A673 (cell line): ENCODE data around the gene TM9SF2. TPM values are rescaled to one million over a fixed set of nuclear protein-coding genes. Genes with fewer than 3 reads are reported as not detected.
"Not testable (repeated sequence)": the region's sequence is repeated elsewhere in the genome, so short reads cannot be mapped to it uniquely, and the experiment has no call there.

Experiments used
- Bru-seq: library from RNA; stranded (reverse); fragments of 400-500 nt; gene quantifications from one replicate; lab custom pipeline; 2021; lab: Mats Ljungman, UMichigan
- BruChase-seq, 2 experiments: library from RNA; stranded (reverse); fragments of 400-500 nt; gene quantifications; one replicate each; lab custom pipeline; 2021; lab: Mats Ljungman, UMichigan
- BruUV-seq: library from RNA; stranded (reverse); fragments of 400-500 nt; replicated peaks from 2 replicates; lab custom pipeline; 2021; lab: Mats Ljungman, UMichigan
- CTCF ChIA-PET: fragments of 300-600 bp; sonication (Branson Sonifier 250); formaldehyde crosslinking; loops from one replicate; lab custom pipeline; 2022; ENCODE audit warnings: antibody characterized with exemption; lab: Charles Lee
- POLR2A ChIA-PET: fragments of 300-600 bp; sonication (Branson Sonifier 250); formaldehyde crosslinking; loops from one replicate; lab custom pipeline; 2022; ENCODE audit warnings: antibody characterized with exemption; ENCODE audit not compliant: low non-redundant PET; lab: Charles Lee
- DNase-seq: peaks from one replicate; pipeline ENCODE4 v3.0.0-alpha.2; 2015; ENCODE audit warnings: low spot score
- H3K27ac ChIP-seq: fragments of 200-600 bp; sonication (generic); 2 replicates; pipeline ENCODE4 v1.5.1; 2016; ENCODE audit warnings: mixed run types, low read depth, mild to moderate bottlenecking, mixed read lengths, antibody characterized with exemption, low read length; ENCODE audit not compliant: poor library complexity, severe bottlenecking
- H3K27me3 ChIP-seq: fragments of 200-600 bp; sonication (generic); replicated peaks from 2 replicates; pipeline ENCODE4 v1.6.1; 2017; ENCODE audit warnings: mixed run types, low read depth, mild to moderate bottlenecking, mixed read lengths, antibody characterized with exemption, low read length; ENCODE audit not compliant: insufficient read depth, poor library complexity
- H3K36me3 ChIP-seq: fragments of 200-600 bp; sonication (generic); 2 replicates; pipeline ENCODE4 v1.6.1; 2016; ENCODE audit warnings: mixed run types, mild to moderate bottlenecking, mixed read lengths, antibody characterized with exemption, low read length; ENCODE audit not compliant: insufficient read depth, poor library complexity, severe bottlenecking
- H3K4me1 ChIP-seq: fragments of 200-600 bp; sonication (generic); 2 replicates; pipeline ENCODE4 v1.6.1; 2017; ENCODE audit warnings: mixed run types, mild to moderate bottlenecking, mixed read lengths, antibody characterized with exemption, low read length; ENCODE audit not compliant: insufficient read depth, poor library complexity, severe bottlenecking
- H3K4me3 ChIP-seq: fragments of 200-600 bp; sonication (generic); 2 replicates; pipeline ENCODE4 v1.5.1; 2016; ENCODE audit warnings: low read depth, mixed run types, mild to moderate bottlenecking, mixed read lengths, low read length; ENCODE audit not compliant: poor library complexity, severe bottlenecking
- H3K9me3 ChIP-seq: fragments of 200-600 bp; sonication (generic); 2 replicates; pipeline ENCODE4 v1.6.1; 2016; ENCODE audit warnings: mixed run types, low read depth, mild to moderate bottlenecking, mixed read lengths, antibody characterized with exemption, low read length; ENCODE audit not compliant: poor library complexity, severe bottlenecking
- CTCF ChIP-seq: fragments of 300-800, 200-600 bp; sonication (generic); conservative IDR thresholded peaks from 2 replicates; pipeline ENCODE4 v1.5.1; 2017; ENCODE audit warnings: low read depth, mild to moderate bottlenecking, antibody characterized with exemption, low read length, moderate library complexity, mixed read lengths
- EZH2 ChIP-seq: fragments of 200-600 bp; sonication (generic); IDR thresholded peaks from 2 replicates; pipeline ENCODE4 v1.6.1; 2017; ENCODE audit warnings: borderline replicate concordance, low read depth, mild to moderate bottlenecking, mixed read lengths, antibody characterized with exemption, low read length; ENCODE audit not compliant: poor library complexity, severe bottlenecking
- intact Hi-C: fragments of 100-400 bp; cut with micrococcal nuclease; formaldehyde crosslinking; loops from one replicate; pipeline ENCODE4 v1.10.0; 2022; ENCODE audit not compliant: unreplicated experiment
- long read RNA-seq: library from polyadenylated mRNA; stranded (forward); transcript quantifications from one replicate; pipeline ENCODE4 v2.0.0, GENCODE V29; 2022
- total RNA-seq: library from RNA; stranded (reverse); gene quantifications from 2 replicates; pipeline ENCODE4 v1.2.3, GENCODE V29; 2021

The TM9SF2 gene
- total RNA-seq: 89.8 and 96.3 TPM in 2 replicates
- percentile 88 among the genes with signal in this experiment for Bru-seq, nascent RNA
- BruChase-seq, experiment 1, labeled RNA remaining after a 2-hour chase: percentile 86 among the genes with signal in this experiment
- percentile 91 among the genes with signal in this experiment for BruChase-seq, experiment 2, labeled RNA remaining after a 6-hour chase
- long read RNA-seq, transcript TM9SF2-201 (17 exons, 3,430 nt): major isoform, 440 of 488 reads
- long read RNA-seq, partial matches to known transcripts: 23 of 488 reads
- long read RNA-seq, other reads (novel, unspliced or antisense): 23 of 488 reads

DNA sequence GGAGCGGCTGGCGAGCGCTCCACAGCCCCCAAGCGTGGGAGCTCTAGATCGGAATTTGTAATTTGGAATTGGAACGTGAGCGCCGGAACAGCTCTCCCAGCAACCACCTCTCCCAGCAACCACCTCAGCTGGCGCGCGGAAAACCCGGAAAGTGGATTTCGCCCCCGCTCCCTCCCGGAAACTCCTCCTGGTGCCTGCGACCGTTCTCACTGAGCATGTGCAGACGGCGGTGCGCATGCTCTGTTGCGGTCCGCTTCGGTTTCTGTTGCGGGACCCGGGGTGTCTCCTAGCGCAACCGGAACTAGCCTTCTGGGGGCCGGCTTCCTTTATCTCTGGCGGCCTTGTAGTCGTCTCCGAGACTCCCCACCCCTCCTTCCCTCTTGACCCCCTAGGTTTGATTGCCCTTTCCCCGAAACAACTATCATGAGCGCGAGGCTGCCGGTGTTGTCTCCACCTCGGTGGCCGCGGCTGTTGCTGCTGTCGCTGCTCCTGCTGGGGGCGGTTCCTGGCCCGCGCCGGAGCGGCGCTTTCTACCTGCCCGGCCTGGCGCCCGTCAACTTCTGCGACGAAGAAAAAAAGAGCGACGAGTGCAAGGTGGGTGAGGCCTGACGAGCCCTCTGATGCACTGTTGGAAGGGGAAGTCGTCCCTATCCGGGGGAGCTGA, at the start of gene TM9SF2:
Gene TM9SF2 (plus strand): TSS at position 289 of the 664 bp plus-strand sequence. CDS start 135 bp downstream, at position 424.
- POLR2A ChIA-PET: no interaction called here
- H3K4me3 ChIP-seq: peak within 1 kb of the TSS; percentile 88
- no peaks in the 10 kb centered on the region for H3K9me3 ChIP-seq
- TF ChIP-seq EZH2: no peak
- no peak for TF ChIP-seq CTCF
- intact Hi-C loops: no loop called here
- no TSS peak for BruUV-seq
- DNase-seq: peak; percentile 98
- CTCF ChIA-PET: no interaction called here
- no peaks in the 10 kb centered on the region for H3K36me3 ChIP-seq
- peak within 1 kb of the TSS; percentile 75 for H3K27ac ChIP-seq
- no peaks in the 10 kb centered on the region for H3K27me3 ChIP-seq
- peaks cover 23% of the 10 kb centered on the region for H3K4me1 ChIP-seq

- Histone ChIP-seq H3K27me3 (no peaks in the 10 kb centered on the region), H3K9me3 (no peaks in the 10 kb centered on the region), H3K4me3 (no peak overlapping the region), H3K27ac (no peak overlapping the region), H3K36me3 (no peaks in the 10 kb centered on the region), H3K4me1 (no peaks in the 10 kb centered on the region)
- no TSS peak for BruUV-seq
- POLR2A ChIA-PET: no interaction called here
- no peak for DNase-seq
- CTCF ChIA-PET: no interaction called here
- intact Hi-C loops: no loop called here
- TF ChIP-seq EZH2 (no peak), CTCF (no peak)
These were observed 46.6 kb upstream of the TM9SF2 start for GRCh38 chr13:99454518-99455183.

- intact Hi-C loops: no loop called here
- Histone ChIP-seq H3K4me1 (no peaks in the 10 kb centered on the region), H3K27me3 (no peaks in the 10 kb centered on the region), H3K4me3 (no peak overlapping the region), H3K9me3 (no peaks in the 10 kb centered on the region), H3K36me3 (no peaks in the 10 kb centered on the region), H3K27ac (no peak overlapping the region)
- no peak for DNase-seq
- no TSS peak for BruUV-seq
- ChIA-PET CTCF (no interaction called here), POLR2A (no interaction called here)
- TF ChIP-seq CTCF: no peak
- TF ChIP-seq EZH2: no peak
These were observed 42.0 kb upstream of the TM9SF2 start for GRCh38 chr13:99459099-99459850.

DNA sequence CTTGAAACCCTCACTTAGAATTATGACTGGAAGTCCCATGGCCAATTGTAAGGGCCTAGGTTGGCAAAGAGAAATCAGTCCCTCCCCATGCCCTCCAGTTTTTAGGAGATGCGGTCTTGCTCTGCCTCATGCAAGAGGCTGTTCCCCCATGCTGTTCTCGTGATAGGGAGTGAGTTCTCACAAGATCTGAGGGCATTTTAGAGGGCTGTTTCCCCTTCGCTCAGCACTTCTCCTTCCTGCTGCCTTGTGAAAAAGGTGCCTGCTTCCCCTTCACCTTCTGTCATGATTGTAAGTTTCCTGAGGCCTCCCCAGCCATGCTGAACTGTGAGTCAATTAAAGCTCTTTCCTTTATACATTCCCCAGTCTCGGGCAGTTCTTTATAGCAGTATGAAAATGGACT, 40.5 kb upstream of the TM9SF2 start:
- BruUV-seq, POLR2A ChIA-PET, H3K4me1 ChIP-seq, intact Hi-C loops, H3K9me3 ChIP-seq, H3K27ac ChIP-seq, H3K27me3 ChIP-seq, H3K4me3 ChIP-seq, DNase-seq, CTCF ChIA-PET, H3K36me3 ChIP-seq: not testable (repeated sequence)
